HG02943 (cell line): ENCODE data around the gene CACNA1C.
"Not testable (repeated sequence)": the region's sequence is repeated elsewhere in the genome, so short reads cannot be mapped to it uniquely, and the experiment has no call there.

Source experiments
- ATAC-seq: cut with Tn5 transposase; IDR thresholded peaks from one replicate; pipeline ENCODE4 v1.9.1; 2021; ENCODE audit warnings: mild to moderate bottlenecking, low read depth, moderate library complexity; ENCODE audit not compliant: unreplicated experiment

CACNA1C gene

GRCh38 chr12:2074792-2075191 is 22.0 kb downstream of the CACNA1C start:
- no peak for ATAC-seq

- ATAC-seq: no peak
Measured at GRCh38 chr12:2075508-2076195, 22.9 kb downstream of the CACNA1C start.

DNA sequence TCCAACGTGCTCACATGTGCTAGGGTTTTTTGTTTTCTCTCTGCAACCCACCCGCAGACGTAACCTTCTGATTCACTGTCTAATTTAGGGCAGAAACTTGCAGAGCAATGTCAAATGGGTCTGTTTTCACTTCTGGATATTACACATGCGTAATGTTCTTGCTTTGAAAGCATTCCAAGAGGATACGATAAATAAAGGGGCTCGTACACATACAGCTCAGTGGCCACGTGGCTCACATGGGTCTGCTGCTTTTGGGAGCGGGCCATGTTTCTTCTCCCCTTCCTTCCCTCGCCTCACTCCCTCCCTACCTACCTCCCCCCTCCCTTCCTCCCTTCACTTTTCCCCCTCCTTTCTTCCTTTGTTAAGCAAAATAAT is 23.4 kb downstream of the CACNA1C start:
- ATAC-seq: no peak

DNA sequence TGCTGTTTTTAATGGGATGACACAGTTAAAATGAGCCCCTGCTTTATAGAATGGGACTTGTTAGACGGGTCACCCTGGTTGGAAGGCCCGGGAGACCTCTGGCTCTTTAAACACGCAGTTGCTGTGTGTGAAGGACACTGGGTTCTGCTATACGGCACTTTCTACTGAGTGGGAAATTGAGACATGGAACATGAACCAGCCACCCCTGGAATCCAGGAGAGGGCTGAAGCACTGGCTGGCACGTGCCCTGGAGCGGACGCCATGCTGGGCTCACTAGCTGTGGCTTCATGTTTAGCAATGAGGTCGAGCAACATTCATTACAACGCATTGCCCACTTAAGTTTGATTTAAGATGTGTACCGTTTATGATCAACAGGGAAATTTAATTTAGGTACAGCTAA is 23.9 kb downstream of the CACNA1C start:
- no peak for ATAC-seq

GRCh38 chr12:2080604-2081003 is 27.8 kb downstream of the CACNA1C start:
- ATAC-seq: no peak

- ATAC-seq: no peak
Measured at GRCh38 chr12:2082321-2082720, 29.5 kb downstream of the CACNA1C start.

- no peak for ATAC-seq
Measured at GRCh38 chr12:2083008-2083407, 30.2 kb downstream of the CACNA1C start.

DNA sequence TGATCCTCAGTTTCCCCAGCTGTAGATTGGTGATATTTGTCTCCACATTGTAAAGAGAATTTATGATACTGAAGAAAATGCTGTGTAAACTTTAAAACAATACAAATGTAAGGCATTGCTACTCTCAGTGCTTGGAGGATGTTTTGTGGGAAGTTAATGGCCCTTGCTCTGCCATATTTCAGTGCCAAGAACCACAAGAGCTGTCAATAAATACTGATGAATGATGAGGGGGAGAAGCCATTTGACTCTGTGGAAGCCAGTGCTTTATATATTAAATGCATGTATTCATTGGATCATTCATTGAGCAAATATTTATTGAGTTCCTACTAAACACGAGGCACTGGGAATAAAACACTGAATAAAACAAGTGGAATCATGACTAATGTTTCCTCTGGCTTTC is 30.8 kb downstream of the CACNA1C start:
- no peak for ATAC-seq

GRCh38 chr12:2084553-2085296 is 31.9 kb downstream of the CACNA1C start:
- no peak for ATAC-seq

- no peak for ATAC-seq
Measured at GRCh38 chr12:2092354-2092753, 39.6 kb downstream of the CACNA1C start.

DNA sequence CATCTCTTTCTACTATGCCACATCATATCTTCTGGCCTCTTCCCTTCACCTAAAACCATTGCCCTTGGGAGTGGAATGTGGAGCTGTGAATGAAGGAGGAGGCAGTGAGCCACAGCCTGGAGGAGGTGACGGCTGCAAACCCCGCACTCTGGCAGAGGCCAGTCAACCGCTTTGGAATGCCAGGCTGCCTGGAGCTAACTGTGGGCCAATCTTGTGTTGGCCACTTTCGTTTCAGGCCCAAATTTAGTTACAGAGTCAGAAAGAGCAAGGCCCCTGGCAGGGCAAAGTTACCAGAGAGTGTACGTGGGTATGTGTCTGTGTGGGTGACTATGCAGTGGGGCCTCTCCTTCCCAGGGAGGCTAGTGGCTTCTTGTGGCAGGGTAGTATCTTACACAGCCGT is 40.1 kb downstream of the CACNA1C start:
- ATAC-seq: no peak

DNA sequence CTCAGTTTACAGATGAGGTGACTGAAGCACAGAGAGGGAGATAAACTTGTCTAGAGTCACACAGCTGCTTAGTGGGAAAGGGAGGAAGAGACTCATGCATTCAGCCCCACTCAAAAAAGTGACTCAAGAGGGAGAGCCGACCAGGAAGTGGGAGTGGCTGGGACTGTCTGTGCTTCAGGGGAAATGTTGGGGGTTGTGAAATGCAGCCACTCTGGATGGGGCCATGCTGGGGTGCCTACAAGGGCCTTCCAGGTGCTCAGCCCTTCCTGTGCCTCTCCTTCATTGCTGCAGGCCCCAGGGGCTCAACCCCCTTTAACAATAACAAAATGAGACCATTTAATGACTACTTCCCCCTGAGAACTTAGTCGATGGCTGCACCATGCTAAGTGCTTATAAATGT is 41.8 kb downstream of the CACNA1C start:
- ATAC-seq: no peak

DNA sequence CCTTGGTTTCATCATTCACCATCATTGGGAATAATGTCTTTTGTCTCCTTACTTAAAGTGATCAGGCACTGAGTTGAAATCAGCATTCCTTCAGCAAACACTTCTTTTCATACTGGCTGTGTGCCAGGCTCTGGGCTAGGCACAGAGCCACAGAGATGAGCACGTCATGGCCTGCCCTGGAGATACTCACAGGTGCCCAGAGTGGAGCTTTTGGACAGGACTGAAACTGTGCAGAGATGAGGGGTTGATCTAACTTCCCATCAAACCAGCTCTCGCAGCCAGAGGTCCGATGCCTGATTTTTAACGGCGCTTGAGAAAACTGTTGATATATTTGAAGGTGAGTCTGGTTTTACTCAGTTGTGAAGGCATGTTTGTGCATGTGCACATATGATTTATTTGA is 43.1 kb downstream of the CACNA1C start:
- no peak for ATAC-seq

DNA sequence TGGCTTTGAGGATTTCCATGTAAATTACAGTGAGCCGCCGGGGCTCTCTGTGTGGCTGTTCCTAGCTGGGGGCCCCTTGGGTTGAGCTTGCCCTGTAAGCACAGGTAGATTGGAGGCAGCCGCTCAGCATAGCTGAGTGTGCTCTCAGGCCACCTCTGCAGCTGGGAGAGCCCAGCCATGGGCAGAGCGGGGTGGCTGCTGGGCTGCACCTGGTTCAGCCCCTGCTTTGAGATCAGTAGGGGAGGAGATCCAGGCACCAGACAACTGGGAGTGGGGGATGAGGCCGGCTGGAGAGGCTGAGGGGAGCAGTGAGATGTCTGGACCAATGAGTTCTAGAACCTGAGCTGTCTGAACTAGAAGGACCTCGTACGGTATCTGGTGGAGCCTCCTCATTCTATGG is 44.8 kb downstream of the CACNA1C start:
- ATAC-seq: no peak

DNA sequence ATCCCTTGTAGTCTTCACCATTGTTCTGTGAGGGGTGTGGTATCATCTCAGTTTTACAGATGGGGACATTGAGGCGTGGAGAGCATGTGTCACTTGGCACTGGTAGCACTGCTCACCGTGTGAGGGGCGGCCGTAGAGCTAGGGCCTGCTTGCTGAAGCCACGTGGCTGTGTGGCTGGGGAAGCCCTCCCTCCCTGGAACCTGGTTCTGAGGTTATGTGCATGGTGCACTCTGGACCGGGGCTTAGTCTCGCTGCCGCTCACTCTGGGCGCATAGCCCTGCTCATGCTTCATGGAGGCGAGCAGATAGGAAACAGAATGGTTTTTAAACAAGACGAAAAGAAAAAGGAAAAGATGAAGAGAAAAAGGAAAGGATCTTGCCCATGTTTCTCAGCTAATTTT is 46.1 kb downstream of the CACNA1C start:
- ATAC-seq: no peak

DNA sequence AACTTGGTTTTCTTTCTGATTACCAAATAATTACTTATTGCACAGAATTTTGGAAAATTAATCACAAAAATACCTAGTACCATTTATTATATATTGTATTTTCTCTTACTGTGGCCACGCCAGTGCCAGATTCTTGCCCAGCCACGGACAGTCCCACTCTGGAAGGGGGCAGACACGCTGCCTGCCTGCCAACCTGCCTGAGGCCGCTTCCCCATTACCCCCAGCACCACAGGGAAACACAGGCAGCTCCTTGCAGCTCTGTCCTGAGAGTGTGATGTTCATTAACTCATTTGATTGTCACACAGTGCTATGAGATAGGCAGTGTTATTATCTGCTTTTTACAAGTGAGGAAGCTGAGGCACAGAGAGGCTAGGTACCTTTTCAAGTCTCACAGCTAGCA is 46.8 kb downstream of the CACNA1C start:
- ATAC-seq: no peak

DNA sequence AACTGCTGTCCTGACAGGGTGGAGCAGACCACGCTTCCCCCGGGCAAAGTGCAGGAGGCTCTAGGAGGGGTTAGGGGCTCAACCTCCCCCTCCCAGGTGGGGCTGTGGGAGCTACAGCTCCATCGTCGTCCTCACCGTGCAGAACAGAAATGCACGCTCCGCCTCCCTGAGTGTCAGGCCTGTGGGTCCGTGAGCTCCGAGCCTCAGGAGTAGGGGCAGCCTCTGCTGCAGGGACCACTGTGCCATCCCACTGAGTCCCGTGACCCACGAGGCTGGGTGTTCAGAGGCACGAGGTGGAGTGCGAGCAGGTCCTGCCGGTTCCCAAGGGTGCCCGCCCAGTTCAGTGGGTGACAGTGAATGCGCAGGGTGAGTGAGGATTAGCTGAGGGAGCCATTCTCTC is 48.6 kb downstream of the CACNA1C start:
- ATAC-seq: no peak

DNA sequence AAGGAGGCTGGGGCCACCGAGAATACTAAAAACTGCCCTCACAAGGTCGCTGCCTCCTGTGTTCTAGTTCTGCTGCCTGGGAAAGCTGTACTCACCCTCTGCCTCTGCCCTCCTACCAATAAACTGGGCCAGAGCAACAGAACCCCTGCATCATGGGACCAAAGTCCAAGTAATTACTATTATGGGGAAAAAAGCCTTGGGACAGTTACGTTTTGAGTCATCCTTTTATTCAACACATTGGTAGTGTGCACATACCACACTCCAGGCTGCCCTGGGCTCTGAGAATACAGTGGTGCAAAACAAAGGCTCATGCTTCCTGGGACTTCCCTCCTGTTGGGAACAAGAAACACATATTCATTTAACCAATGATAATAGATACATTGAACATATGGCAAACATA is 49.0 kb downstream of the CACNA1C start:
- no peak for ATAC-seq

DNA sequence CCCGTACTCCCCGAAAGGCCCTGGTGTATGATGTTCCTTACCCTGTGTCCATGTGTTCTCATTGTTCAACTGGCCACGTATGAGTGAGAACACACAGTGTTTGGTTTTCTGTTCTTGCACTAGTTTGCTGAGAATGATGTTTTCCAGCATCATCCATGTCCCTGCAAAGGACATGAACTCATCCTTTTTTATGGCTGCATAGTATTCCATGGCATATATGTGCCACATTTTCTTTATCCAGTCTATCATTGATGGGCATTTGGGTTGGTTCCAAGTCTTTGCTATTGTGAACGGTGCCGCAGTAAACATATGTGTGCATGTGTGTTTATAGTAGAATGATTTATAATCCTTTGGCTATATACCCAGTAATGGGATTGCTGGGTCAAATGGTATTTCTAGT is 49.9 kb downstream of the CACNA1C start:
- ATAC-seq: not testable (repeated sequence)

- not testable (repeated sequence) for ATAC-seq
Measured at GRCh38 chr12:2105387-2105786, 52.6 kb downstream of the CACNA1C start.

DNA sequence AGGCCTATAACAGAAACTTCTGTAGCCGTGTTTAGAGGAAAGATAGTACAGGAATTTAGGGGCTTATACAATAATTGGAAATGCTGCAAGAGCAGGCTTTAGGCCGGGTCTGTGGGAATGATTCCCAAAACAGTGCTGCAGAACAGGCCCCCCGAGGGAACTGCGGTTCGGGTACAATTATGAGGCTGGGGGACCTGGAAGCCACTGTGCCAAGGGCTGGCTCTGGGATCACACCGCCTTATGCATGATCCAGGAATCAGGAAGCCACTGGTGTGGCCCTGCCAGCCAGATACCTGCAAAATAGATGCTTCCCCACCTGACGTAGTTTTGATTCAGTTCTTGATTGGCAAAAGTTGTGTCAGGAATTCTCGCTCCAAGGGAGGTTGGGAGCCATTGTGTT is 55.4 kb downstream of the CACNA1C start:
- no peak for ATAC-seq

- ATAC-seq: no peak
Measured at GRCh38 chr12:2108975-2109671, 56.3 kb downstream of the CACNA1C start.
